Caco-2 (cell line): ENCODE measurements around the gene CNOT8. TPM values are rescaled to one million over a fixed set of nuclear protein-coding genes. Genes with fewer than 3 reads are reported as not detected.

Experiments
- BruUV-seq: library from RNA; stranded (reverse); fragments of 400-500 nt; replicated peaks from 2 replicates; lab custom pipeline; 2021; lab: Mats Ljungman, UMichigan
- CTCF ChIA-PET: fragments of 300-600 bp; sonication (Branson Sonifier 250); formaldehyde crosslinking; loops from one replicate; lab custom pipeline; 2022; ENCODE audit warnings: antibody characterized with exemption; lab: Charles Lee
- POLR2A ChIA-PET: fragments of 300-600 bp; sonication (Branson Sonifier 250); formaldehyde crosslinking; loops from one replicate; lab custom pipeline; 2022; ENCODE audit warnings: antibody characterized with exemption; lab: Charles Lee
- DNase-seq, 2 experiments: peaks; one replicate each; pipeline versions ENCODE4 v3.0.0 to v3.0.0-alpha.2; 2020 to 2022
- H3K27me3 ChIP-seq: replicated peaks from 2 replicates; pipeline ENCODE4 v1.6.0; 2011; ENCODE audit warnings: low read length; ENCODE audit not compliant: control insufficient read depth, insufficient read depth
- H3K36me3 ChIP-seq: 2 replicates; pipeline ENCODE4 v1.5.1; 2011; ENCODE audit warnings: low read length; ENCODE audit not compliant: control insufficient read depth, insufficient read depth
- H3K4me1 ChIP-seq: fragments of 250-450 bp; sonication (Bioruptor Pico); 2 replicates; pipeline ENCODE4 v1.5.1; 2020; ENCODE audit warnings: mild to moderate bottlenecking
- H3K4me3 ChIP-seq: 2 replicates; pipeline ENCODE4 v1.5.1; 2011; ENCODE audit warnings: low read depth, mild to moderate bottlenecking, control low read depth, low read length
- H3K9me3 ChIP-seq: fragments of 250-450 bp; sonication (Bioruptor Pico); 2 replicates; pipeline ENCODE4 v1.5.1; 2020; ENCODE audit warnings: mild to moderate bottlenecking, moderate library complexity
- H3K27ac Mint-ChIP-seq: one replicate; pipeline ENCODE4 v1.8.0; 2022; ENCODE audit warnings: mixed read lengths; ENCODE audit not compliant: unreplicated experiment
- H3K27me3 Mint-ChIP-seq: one replicate; pipeline ENCODE4 v1.8.0; 2022; ENCODE audit warnings: mixed read lengths; ENCODE audit not compliant: insufficient read depth, unreplicated experiment
- H3K36me3 Mint-ChIP-seq: one replicate; pipeline ENCODE4 v1.8.0; 2022; ENCODE audit warnings: mild to moderate bottlenecking, mixed read lengths; ENCODE audit not compliant: insufficient read depth, unreplicated experiment
- H3K4me1 Mint-ChIP-seq: one replicate; pipeline ENCODE4 v1.8.0; 2022; ENCODE audit warnings: low read depth, mixed read lengths; ENCODE audit not compliant: unreplicated experiment
- H3K4me3 Mint-ChIP-seq: one replicate; pipeline ENCODE4 v1.8.0; 2022; ENCODE audit warnings: mild to moderate bottlenecking, moderate library complexity, mixed read lengths; ENCODE audit not compliant: unreplicated experiment
- H3K9me3 Mint-ChIP-seq: one replicate; pipeline ENCODE4 v1.8.0; 2022; ENCODE audit warnings: mixed read lengths; ENCODE audit not compliant: unreplicated experiment
- CTCF ChIP-seq, 2 experiments: fragments of 200-600 bp in 1 of 2; IDR thresholded peaks; 1 replicate in 1 of 2; 2 replicates in 1 of 2; pipeline versions ENCODE4 v1.5.1 to v1.8.0; 2011 to 2022; ENCODE audit warnings: antibody characterized with exemption in 1 of 2, control low read depth in 1 of 2, inconsistent platforms in 1 of 2, low read depth in 1 of 2, low read length in 1 of 2, mild to moderate bottlenecking in 1 of 2, moderate library complexity in 1 of 2; ENCODE audit not compliant: insufficient read depth in 1 of 2, severe bottlenecking in 1 of 2, unreplicated experiment in 1 of 2
- intact Hi-C: fragments of 100-400 bp; cut with micrococcal nuclease; formaldehyde crosslinking; loops from one replicate; pipeline ENCODE4 v1.10.0; 2022; ENCODE audit not compliant: unreplicated experiment
- total RNA-seq: library from RNA; stranded (reverse); gene quantifications from 2 replicates; pipeline ENCODE4 v1.2.3, GENCODE V29; 2022

CNOT8 gene
- total RNA-seq, 1 experiment from 2014 or later = 38.1 TPM

GRCh38 chr5:154837009-154837901, 21.2 kb upstream of the CNOT8 start:
- Mint-ChIP-seq H3K4me1 (peaks cover 39% of the 10 kb centered on the region), H3K27me3 (no peaks in the 10 kb centered on the region), H3K36me3 (peaks cover 27% of the 10 kb centered on the region), H3K4me3 (peak overlapping the region; percentile 33), H3K9me3 (no peaks in the 10 kb centered on the region), H3K27ac (peak overlapping the region; percentile 60)
- DNase-seq = no peak
- intact Hi-C loops = no loop called here
- no peak overlapping the region for H3K4me3 ChIP-seq
- POLR2A ChIA-PET = no interaction called here
- TF ChIP-seq CTCF (IDR thresholded peaks at IDR 0.05; ENCODE audit: insufficient read depth in 1 of 2, low read depth in 1 of 2, low read length in 1 of 2, severe bottlenecking in 1 of 2, unreplicated experiment in 1 of 2) = no peak
- CTCF ChIA-PET = interaction anchor here (0.6 kb wide), 1 partner anchor 164 kb away, joined by 4 read pairs; no protein-coding TSS in a partner anchor
- no peaks in the 10 kb centered on the region for H3K36me3 ChIP-seq
- no TSS peak for BruUV-seq
- H3K9me3 ChIP-seq = no peaks in the 10 kb centered on the region
- H3K4me1 ChIP-seq = peaks cover 37% of the 10 kb centered on the region
- H3K27me3 ChIP-seq = no peaks in the 10 kb centered on the region

- no TSS peak for BruUV-seq
- no peak for DNase-seq
- POLR2A ChIA-PET = interaction anchor here (1.0 to 2.1 kb wide), 2 partner anchors 16 to 18 kb away, joined by 3 to 8 read pairs; partner anchors contain the start of gene CNOT8
- intact Hi-C loops = no loop called here
- Mint-ChIP-seq H3K36me3 (peaks cover 21% of the 10 kb centered on the region), H3K27ac (peak overlapping the region; percentile 82), H3K4me1 (peaks cover 44% of the 10 kb centered on the region), H3K9me3 (no peaks in the 10 kb centered on the region), H3K27me3 (no peaks in the 10 kb centered on the region), H3K4me3 (no peak overlapping the region)
- no peaks in the 10 kb centered on the region for H3K27me3 ChIP-seq
- no peak for TF ChIP-seq CTCF (IDR thresholded peaks at IDR 0.05; ENCODE audit: insufficient read depth in 1 of 2, low read depth in 1 of 2, low read length in 1 of 2, severe bottlenecking in 1 of 2, unreplicated experiment in 1 of 2)
- H3K4me3 ChIP-seq = no peak overlapping the region
- CTCF ChIA-PET = interaction anchor here (0.6 to 1.2 kb wide), 3 partner anchors 19 to 189 kb away, joined by 3 read pairs; no protein-coding TSS in a partner anchor
- H3K4me1 ChIP-seq = peaks cover 60% of the 10 kb centered on the region
- no peaks in the 10 kb centered on the region for H3K36me3 ChIP-seq
- H3K9me3 ChIP-seq = no peaks in the 10 kb centered on the region
These were observed 17.8 kb upstream of the CNOT8 start for GRCh38 chr5:154840435-154841272.

GRCh38 chr5:154841273-154841661, 17.2 kb upstream of the CNOT8 start:
- CTCF ChIA-PET = interaction anchor here (0.6 to 1.2 kb wide), 2 partner anchors 19 to 26 kb away, joined by 3 read pairs; no protein-coding TSS in a partner anchor
- intact Hi-C loops = no loop called here
- Mint-ChIP-seq H3K4me3 (no peak overlapping the region), H3K27ac (peak overlapping the region; percentile 82), H3K9me3 (no peaks in the 10 kb centered on the region), H3K27me3 (no peaks in the 10 kb centered on the region), H3K36me3 (peaks cover 21% of the 10 kb centered on the region), H3K4me1 (peaks cover 44% of the 10 kb centered on the region)
- TF ChIP-seq CTCF (IDR thresholded peaks at IDR 0.05; ENCODE audit: insufficient read depth in 1 of 2, low read depth in 1 of 2, low read length in 1 of 2, severe bottlenecking in 1 of 2, unreplicated experiment in 1 of 2) = no peak
- Histone ChIP-seq H3K36me3 (no peaks in the 10 kb centered on the region), H3K4me3 (no peak overlapping the region), H3K27me3 (no peaks in the 10 kb centered on the region), H3K9me3 (no peaks in the 10 kb centered on the region), H3K4me1 (peaks cover 60% of the 10 kb centered on the region)
- no TSS peak for BruUV-seq
- POLR2A ChIA-PET = interaction anchor here (1.0 to 2.1 kb wide), 2 partner anchors 16 to 17 kb away, joined by 3 to 8 read pairs; partner anchors contain the start of gene CNOT8
- no peak for DNase-seq
